Activated T-helper 1 cell treated with anti-CD3 and anti-CD28 coated beads, Interleukin-12 subunit alpha, Interleukin-12 subunit beta, Interleukin-2, Interleukin-4 antibody, amounts not matched to agents 30 ng/mL and 10 ng/mL and 1 ng/mL, durations not matched to agents 14 hours and 24 hours and 36 hours (primary cell): ENCODE results near the gene SLC9A5. TPM values are rescaled to one million over a fixed set of nuclear protein-coding genes. Genes with fewer than 3 reads are reported as not detected.

Source experiments
- DNase-seq: peaks from one replicate; pipeline ENCODE4 v3.0.0; 2021; ENCODE audit warnings: low spot score
- H3K27ac Mint-ChIP-seq: one replicate; pipeline ENCODE4 v1.8.0; 2021; ENCODE audit warnings: mild to moderate bottlenecking, mixed read lengths
- H3K27me3 Mint-ChIP-seq: one replicate; pipeline ENCODE4 v1.8.0; 2022; ENCODE audit warnings: mild to moderate bottlenecking, moderate library complexity, mixed read lengths; ENCODE audit not compliant: insufficient read depth
- H3K36me3 Mint-ChIP-seq: one replicate; pipeline ENCODE4 v1.8.0; 2021; ENCODE audit warnings: low read depth, mixed read lengths
- H3K4me1 Mint-ChIP-seq: one replicate; pipeline ENCODE4 v1.8.0; 2021; ENCODE audit warnings: low read depth, mixed read lengths
- H3K4me3 Mint-ChIP-seq: one replicate; pipeline ENCODE4 v1.8.0; 2021; ENCODE audit warnings: mild to moderate bottlenecking, moderate library complexity, mixed read lengths
- H3K9me3 Mint-ChIP-seq: one replicate; pipeline ENCODE4 v1.8.0; 2021; ENCODE audit warnings: mixed read lengths
- intact Hi-C: fragments of 100-400 bp; cut with micrococcal nuclease; formaldehyde crosslinking; loops from one replicate; pipeline ENCODE4 v1.15.1; 2024
- total RNA-seq: library from RNA; stranded (reverse); gene quantifications from 2 replicates; pipeline ENCODE4 v1.2.3, GENCODE V29; 2022

Gene SLC9A5
- total RNA-seq, 1 donor from 2014 or later, result 5.1 TPM

DNA sequence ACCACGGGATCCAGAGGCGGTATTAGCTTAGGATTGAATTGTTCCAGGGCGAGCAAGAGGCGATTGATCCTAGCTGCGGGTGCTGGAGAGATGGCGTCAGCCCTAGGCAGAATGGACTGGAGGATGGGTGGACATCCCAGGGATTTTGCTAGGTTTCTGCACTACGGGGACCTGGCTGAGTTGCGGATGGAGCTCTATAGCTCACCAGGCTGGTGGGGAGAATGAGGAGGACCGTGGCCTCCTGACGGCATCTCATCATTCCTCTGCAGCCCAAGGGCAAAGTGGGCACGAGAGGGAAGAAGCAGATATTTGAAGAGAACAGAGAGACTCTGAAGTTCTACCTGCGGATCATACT is 21.2 kb upstream of the SLC9A5 start:
- Mint-ChIP-seq H3K27me3 (no peaks in the 10 kb centered on the region), H3K4me3 (peak overlapping the region; percentile 98), H3K36me3 (peaks cover 27% of the 10 kb centered on the region), H3K9me3 (no peaks in the 10 kb centered on the region), H3K27ac (peak overlapping the region; percentile 94), H3K4me1 (peaks cover 43% of the 10 kb centered on the region)
- no peak for DNase-seq
- intact Hi-C loops, result loop anchor here (1.0 to 5.0 kb wide), 5 partner anchors 17 to 435 kb away; partner anchors contain the start of genes ACD, ATP6V0D1, MATCAP1 and PARD6A

DNA sequence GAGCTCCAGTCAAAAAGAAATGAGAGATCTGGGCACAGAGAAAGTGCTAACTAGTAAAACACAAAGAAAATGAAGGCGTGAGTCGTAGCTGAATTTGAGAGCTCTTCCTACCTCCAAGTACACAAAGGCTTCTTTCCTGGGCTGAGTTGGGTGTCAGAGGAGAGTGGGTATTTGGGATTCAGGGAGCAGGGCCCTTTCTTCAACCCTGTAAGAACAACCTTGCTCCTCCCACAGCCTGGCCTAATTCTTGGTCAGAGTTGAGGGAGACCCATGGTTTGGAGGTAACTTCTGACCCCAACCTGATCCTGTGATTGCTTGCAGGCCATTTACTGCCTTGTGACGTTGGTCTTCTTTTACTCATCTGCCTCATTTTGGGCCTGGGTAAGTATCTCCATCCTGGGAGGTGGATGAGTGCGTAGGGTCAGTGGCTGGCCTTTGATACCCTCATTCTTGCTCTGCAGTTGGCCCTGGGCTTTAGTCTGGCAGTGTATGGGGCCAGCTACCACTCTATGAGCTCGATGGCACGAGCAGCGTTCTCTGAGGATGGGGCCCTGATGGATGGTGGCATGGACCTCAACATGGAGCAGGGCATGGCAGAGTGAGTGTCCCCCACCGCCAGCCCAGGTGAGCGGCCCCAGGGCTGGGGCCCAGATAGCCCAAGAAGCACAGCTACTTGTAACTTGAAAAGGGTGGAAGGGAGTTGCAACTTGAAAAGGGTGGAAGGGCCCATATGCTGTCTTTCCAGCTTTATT is 20.6 kb upstream of the SLC9A5 start:
- peaks cover 29% of the 10 kb centered on the region for H3K36me3 Mint-ChIP-seq
- H3K9me3 Mint-ChIP-seq, result no peaks in the 10 kb centered on the region
- peak overlapping the region; percentile 98 for H3K4me3 Mint-ChIP-seq
- peak overlapping the region; percentile 94 for H3K27ac Mint-ChIP-seq
- peaks cover 43% of the 10 kb centered on the region for H3K4me1 Mint-ChIP-seq
- intact Hi-C loops, result loop anchor here (5.0 kb wide), 1 partner anchor 434 kb away; the partner anchor contains the start of genes ACD and PARD6A
- DNase-seq, result no peak
- H3K27me3 Mint-ChIP-seq, result no peaks in the 10 kb centered on the region

DNA sequence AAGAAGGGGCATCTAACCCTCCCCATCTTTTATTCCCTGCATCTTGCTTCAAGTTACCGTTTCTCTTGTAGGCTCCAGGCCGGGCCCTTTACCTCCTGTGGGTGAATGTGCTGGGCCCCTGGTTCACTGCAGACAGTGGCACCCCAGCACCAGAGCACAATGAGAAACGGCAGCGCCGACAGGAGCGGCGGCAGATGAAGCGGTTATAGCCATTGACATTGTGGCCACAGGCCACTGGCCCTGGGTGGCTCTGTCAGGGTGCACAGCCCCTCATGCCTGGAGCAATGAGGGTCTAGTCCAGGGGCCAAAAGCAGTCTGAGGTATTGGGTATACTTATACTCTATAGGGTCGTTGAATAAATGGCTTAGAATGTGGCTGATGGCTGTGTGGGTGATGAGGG is 19.9 kb upstream of the SLC9A5 start:
- no peak overlapping the region for H3K27ac Mint-ChIP-seq
- intact Hi-C loops, result loop anchor here (5.0 kb wide), 1 partner anchor 433 kb away; the partner anchor contains the start of genes ACD and PARD6A
- DNase-seq, result no peak
- H3K4me3 Mint-ChIP-seq, result peak overlapping the region; percentile 71
- H3K36me3 Mint-ChIP-seq, result peaks cover 32% of the 10 kb centered on the region
- no peaks in the 10 kb centered on the region for H3K27me3 Mint-ChIP-seq
- no peaks in the 10 kb centered on the region for H3K9me3 Mint-ChIP-seq
- peaks cover 36% of the 10 kb centered on the region for H3K4me1 Mint-ChIP-seq

DNA sequence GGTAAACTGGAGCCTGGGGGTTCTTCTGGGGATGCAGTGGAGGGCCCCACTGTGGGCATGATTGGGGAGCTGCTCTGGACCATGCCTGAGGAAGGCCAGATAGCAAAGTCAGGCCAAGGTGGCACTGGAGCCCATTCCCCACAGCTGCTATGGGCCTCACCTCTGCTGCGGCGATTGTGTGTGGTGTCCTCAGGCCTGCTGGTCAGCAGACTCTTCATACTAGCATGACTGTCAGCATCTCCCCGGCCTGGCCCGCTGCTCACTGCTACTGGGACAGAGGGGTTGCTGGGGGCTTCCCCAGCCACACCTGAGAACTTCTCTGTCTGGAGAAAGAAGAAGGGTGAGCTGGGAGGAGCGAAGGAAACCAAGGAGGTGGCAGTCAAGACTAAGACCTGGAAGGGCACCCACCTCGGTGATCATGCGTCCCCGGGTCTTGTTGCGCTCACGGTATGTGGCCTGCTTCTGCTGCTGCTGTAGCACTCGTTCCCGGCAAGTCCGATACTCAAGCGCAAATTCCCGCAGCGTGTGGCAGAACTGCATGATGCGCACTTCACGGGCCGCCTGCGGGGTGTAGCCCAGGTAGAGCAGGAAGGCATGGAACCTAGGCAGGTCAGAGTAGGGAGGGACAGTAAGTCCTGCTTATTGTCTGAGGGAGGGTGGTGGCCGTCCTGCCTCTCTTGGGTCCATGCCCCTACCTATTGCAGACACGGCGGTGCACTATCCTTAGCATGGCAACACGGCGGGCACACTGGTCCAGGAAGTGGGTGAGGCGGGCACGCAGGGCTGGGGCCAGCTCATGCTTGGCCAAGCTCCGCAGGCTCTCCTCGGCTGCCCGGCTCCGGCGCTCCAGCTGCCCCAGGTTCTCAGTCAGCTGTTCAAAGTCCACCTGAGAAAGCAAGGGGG is 18.6 kb upstream of the SLC9A5 start:
- intact Hi-C loops, result loop anchor here (5.0 kb wide), 1 partner anchor 432 kb away; the partner anchor contains the start of genes ACD and PARD6A
- Mint-ChIP-seq H3K36me3 (peaks cover 36% of the 10 kb centered on the region), H3K9me3 (no peaks in the 10 kb centered on the region), H3K4me3 (no peak overlapping the region), H3K27me3 (no peaks in the 10 kb centered on the region), H3K27ac (no peak overlapping the region), H3K4me1 (peaks cover 24% of the 10 kb centered on the region)
- DNase-seq, result no peak

DNA sequence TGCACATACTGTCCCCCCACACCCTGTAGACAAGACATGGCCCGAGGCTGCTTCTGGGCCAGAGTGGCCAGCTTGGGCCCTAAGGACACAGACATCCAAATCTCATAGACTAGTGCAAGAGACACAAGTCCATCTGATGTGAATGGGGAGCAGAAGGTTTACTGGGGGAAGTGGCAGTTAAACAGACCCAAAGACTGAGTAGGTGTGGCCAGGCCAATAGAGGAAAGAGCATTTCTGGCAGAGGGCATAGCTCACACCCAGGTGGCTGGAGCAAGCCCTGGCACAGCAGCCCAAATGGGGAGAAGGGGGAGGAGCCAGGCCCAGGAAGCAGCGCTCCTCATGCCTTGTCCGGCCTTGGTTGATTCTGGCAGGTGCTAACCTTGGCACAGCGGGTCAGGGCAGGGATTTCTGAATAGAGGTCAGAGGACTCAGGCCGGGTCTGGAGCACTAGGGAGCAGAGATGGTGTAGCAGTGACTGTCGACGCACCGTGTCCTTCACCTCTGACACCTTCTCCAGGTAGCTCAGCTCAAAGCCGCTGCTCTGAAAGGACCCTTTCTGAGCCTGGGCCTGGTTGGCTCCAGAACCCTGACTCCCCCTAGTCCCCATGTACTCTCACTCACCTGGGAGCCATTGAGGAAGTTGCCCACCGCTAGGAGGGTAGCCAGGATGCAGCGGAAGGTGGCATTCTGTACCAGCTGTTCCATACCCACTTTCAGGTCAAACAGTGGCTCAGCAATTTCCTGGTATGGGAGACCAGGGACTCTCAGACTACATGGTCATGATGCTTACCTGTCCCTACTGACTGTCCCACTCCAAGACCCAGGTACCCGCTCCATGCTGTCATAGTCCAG is 17.7 kb upstream of the SLC9A5 start:
- intact Hi-C loops, result no loop called here
- Mint-ChIP-seq H3K27me3 (no peaks in the 10 kb centered on the region), H3K4me1 (peaks cover 15% of the 10 kb centered on the region), H3K9me3 (no peaks in the 10 kb centered on the region), H3K36me3 (peaks cover 38% of the 10 kb centered on the region), H3K27ac (no peak overlapping the region), H3K4me3 (no peak overlapping the region)
- no peak for DNase-seq

DNA sequence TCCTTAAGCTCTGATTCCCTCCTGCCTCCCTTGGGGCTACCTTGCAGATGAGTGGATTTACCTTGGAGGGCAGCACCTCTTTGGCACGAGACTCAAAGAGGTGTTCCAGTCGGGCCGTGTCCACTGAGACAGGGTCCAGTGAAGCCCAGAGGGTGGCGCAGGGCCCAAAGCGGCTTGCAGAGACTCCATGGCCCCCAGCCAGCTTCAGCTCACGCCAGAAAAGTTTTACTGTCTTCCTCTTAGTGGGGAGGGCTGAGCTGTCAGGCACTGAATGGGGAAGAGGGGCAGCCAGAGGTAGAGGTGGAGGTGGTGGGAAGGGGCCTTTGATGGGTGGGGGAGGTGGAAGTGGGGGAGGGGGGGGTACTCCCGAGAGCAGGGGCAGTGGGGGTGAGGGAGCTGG is 15.2 kb upstream of the SLC9A5 start:
- H3K4me1 Mint-ChIP-seq, result no peaks in the 10 kb centered on the region
- H3K27me3 Mint-ChIP-seq, result no peaks in the 10 kb centered on the region
- H3K36me3 Mint-ChIP-seq, result peaks cover 37% of the 10 kb centered on the region
- intact Hi-C loops, result no loop called here
- no peak for DNase-seq
- H3K27ac Mint-ChIP-seq, result no peak overlapping the region
- no peak overlapping the region for H3K4me3 Mint-ChIP-seq
- no peaks in the 10 kb centered on the region for H3K9me3 Mint-ChIP-seq

DNA sequence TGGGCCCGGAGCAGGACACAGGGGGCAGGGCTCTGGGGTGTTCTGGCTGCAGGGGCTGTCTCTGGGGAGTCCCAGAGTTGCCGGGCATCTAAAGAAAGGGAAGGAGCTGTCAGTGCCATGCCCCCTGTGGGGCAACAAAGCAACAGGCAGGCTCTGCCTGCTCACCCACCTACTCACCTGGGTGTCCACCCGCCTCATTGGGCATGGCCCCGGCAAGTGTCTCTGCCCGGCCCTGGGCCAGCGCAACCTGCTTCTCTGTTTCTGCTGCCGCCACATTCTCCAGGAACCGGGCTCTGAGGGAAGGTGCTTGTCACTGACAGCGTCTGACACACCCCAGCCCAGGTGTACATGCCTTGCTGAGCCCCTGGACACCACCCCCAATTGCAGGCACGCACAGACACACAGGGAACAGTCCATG is 14.6 kb upstream of the SLC9A5 start:
- H3K27ac Mint-ChIP-seq, result no peak overlapping the region

DNA sequence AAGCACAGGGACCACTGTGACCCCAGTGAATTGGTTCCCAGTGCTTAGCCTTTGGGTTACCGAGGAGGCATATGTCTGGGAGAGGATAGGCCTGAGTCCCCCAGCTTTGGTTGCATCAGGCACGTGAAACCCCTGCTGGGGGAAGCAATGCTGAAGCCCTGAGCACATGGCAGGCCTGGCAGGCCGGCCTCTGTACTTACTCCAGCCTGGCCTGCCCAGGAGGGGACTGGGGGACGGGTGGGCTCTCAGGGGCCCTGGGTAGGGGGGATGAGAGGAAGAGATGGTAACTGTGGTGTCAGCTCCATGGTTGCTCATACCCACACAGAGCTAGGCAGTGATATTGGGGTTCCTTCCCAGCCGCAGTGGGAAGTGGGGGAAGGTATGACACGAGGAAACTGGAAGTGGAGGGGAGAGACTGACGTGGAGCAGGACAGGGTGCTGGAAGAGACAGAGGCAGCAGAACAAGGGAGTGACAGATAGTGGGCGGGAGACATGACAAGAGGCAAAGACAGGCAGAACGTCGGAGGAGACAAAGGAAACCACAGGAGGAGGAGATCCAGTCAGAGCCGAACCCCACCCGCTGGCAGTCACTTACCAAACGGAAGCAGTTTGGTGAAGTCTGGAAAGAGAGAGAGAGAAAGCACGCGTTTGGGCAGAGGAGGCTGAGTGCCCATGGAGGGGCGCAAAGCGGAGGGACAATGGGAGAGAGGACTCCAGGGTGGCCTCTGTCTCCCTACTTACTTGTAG is 12.8 kb upstream of the SLC9A5 start:
- Mint-ChIP-seq H3K4me3 (peak overlapping the region; percentile 31), H3K27ac (peak overlapping the region; percentile 80), H3K9me3 (no peaks in the 10 kb centered on the region), H3K27me3 (no peaks in the 10 kb centered on the region), H3K4me1 (peaks cover 10% of the 10 kb centered on the region), H3K36me3 (peaks cover 27% of the 10 kb centered on the region)
- DNase-seq, result no peak
- intact Hi-C loops, result loop anchor here (1.0 kb wide), 2 partner anchors 8 to 10 kb away; no protein-coding TSS in a partner anchor

More for the DNA sequence above, 14.6 kb upstream of the SLC9A5 start:
- DNase-seq, result no peak
- H3K4me3 Mint-ChIP-seq, result no peak overlapping the region
- H3K4me1 Mint-ChIP-seq, result peaks cover 3% of the 10 kb centered on the region
- H3K9me3 Mint-ChIP-seq, result no peaks in the 10 kb centered on the region
- intact Hi-C loops, result no loop called here
- no peaks in the 10 kb centered on the region for H3K27me3 Mint-ChIP-seq
- peaks cover 33% of the 10 kb centered on the region for H3K36me3 Mint-ChIP-seq

DNA sequence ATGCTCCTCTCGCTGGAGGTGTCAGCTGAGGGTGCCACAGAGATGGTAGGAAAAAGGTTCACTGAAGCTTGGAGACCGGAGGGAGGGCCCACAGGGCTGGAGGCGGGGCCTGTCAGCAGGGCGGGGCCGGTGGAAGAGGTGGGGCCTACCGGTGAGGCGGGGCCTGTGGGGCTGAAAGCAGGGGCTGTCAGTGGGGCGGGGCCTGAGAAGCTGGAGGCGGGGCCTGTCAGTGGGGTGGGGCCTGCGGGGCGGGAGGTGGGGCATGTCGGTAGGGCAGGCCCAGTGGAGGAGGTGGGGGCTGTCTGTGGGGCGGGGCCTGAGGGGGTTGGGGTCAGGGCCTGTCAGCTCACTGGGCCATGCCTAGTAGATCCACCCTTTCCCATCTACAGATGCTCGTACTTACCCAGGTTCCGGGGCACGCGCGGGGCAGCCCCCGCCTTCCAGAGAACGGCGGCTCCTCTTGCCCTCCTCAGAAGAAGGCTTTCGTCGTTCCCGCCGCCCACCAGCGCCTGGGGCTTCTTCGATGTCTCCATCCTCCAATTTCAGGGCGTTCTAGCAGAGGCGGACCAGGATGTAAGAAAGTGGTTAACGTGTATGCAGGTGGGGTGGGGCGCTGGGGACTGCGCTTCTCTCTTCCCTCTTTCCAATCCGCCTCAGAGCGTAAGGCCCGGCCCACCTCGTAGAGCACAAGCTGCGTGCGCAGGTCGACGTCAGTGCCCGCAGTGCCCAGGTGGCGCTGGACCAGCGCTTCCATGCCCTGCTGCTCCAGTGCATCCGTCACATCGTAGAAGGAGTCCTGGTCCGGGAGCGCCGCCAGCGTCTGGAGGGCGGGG is 12.0 kb upstream of the SLC9A5 start:
- H3K4me3 Mint-ChIP-seq, result peak overlapping the region; percentile 31
- intact Hi-C loops, result loop anchor here (1.0 kb wide), 2 partner anchors 8 to 10 kb away; no protein-coding TSS in a partner anchor
- peak overlapping the region; percentile 80 for H3K27ac Mint-ChIP-seq
- no peaks in the 10 kb centered on the region for H3K9me3 Mint-ChIP-seq
- peaks cover 17% of the 10 kb centered on the region for H3K4me1 Mint-ChIP-seq
- peak; percentile 73 for DNase-seq
- no peaks in the 10 kb centered on the region for H3K27me3 Mint-ChIP-seq
- peaks cover 29% of the 10 kb centered on the region for H3K36me3 Mint-ChIP-seq

DNA sequence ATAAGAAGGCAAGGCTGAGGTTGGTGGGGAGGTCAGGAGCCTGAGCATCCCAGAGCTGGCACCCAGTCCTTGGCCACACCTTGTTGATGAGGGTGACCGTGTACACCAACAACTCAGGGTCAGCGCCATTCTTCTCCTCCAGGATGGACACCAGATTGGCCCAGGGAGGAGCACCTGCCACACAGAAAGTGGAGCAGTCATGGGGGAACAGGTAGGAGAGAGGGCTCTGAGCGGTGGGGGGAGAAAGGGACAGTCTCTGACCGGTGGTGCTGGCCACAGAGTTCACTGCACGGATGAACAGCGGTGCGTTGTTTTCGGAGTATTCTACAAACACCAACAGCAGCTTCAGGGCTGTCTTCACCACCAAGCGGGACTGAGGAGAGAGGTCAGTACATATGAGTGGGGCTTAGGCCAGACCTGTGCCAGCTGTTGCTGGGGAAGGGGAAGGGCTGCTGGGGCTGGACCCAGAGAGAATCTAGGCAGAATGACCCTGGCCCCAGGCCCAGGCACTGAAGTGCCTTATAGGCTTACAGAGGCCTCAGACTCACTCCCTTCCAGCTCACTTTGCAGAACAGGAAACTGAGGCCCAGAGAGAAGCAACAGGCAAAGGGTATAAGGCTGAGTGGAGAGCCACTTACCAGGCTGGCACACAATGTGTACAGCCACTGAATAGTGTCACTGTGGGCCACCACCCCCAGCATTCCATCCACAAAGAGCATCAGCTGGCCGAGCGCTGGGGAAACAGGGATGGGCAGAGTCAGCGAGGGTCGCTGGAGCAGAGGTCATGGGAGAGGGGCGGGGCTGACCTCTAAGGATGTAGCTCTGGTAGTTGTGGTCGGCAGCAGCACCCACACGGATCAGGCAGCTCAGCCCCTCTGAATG is 11.1 kb upstream of the SLC9A5 start:
- Mint-ChIP-seq H3K36me3 (peaks cover 31% of the 10 kb centered on the region), H3K27ac (no peak overlapping the region)

DNA sequence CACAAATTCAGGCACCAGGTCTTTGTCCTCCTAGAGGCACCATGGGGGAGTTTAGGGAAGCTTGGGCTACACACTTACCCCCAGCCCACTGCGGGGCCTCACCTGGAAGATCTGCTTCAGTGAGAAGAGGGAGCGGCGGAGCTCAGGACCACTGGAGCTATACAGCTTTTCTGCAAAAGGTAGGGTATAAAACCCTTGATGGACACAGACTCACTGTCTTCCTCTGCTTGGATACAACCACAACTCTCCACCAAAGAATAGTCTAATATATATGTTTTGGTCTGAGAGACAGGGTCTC is 10.6 kb upstream of the SLC9A5 start:
- Mint-ChIP-seq H3K27ac (no peak overlapping the region), H3K27me3 (no peaks in the 10 kb centered on the region), H3K9me3 (no peaks in the 10 kb centered on the region), H3K4me1 (peaks cover 28% of the 10 kb centered on the region), H3K4me3 (no peak overlapping the region), H3K36me3 (peaks cover 30% of the 10 kb centered on the region)
- intact Hi-C loops, result no loop called here
- DNase-seq, result no peak

More for the DNA sequence above, 11.1 kb upstream of the SLC9A5 start:
- intact Hi-C loops, result no loop called here
- Mint-ChIP-seq H3K9me3 (no peaks in the 10 kb centered on the region), H3K4me1 (peaks cover 26% of the 10 kb centered on the region), H3K4me3 (no peak overlapping the region), H3K27me3 (no peaks in the 10 kb centered on the region)
- no peak for DNase-seq
